ENCODE results near the gene CLCN5.
"Not testable (repeated sequence)": the region's sequence is repeated elsewhere in the genome, so short reads cannot be mapped to it uniquely, and the experiment has no call there.

CLCN5 gene

DNA sequence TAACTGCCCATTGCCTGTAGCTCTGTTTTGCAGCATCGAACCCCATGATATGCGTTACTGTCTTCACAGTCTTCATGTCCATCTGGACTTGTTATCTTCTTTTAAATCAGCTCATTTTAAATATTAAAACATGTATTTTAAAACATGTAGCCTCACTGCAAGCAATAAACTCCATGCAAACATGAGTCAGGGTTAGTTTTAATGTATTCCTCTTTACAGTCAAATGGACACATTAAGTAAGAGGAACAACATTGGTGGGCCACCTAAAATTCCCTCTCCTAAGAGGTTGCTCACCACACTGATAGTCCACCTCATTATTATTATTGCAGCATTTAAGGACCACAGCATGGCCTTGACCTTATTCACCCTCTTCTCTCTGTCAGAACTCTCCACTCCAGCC, 74.1 kb downstream of the CLCN5 start:
- in situ Hi-C loops (cut with MboI; ENCODE audit: low sequenced_read_pairs, unreplicated experiment) = no loop called here
- TF ChIP-seq, protein P1, sequence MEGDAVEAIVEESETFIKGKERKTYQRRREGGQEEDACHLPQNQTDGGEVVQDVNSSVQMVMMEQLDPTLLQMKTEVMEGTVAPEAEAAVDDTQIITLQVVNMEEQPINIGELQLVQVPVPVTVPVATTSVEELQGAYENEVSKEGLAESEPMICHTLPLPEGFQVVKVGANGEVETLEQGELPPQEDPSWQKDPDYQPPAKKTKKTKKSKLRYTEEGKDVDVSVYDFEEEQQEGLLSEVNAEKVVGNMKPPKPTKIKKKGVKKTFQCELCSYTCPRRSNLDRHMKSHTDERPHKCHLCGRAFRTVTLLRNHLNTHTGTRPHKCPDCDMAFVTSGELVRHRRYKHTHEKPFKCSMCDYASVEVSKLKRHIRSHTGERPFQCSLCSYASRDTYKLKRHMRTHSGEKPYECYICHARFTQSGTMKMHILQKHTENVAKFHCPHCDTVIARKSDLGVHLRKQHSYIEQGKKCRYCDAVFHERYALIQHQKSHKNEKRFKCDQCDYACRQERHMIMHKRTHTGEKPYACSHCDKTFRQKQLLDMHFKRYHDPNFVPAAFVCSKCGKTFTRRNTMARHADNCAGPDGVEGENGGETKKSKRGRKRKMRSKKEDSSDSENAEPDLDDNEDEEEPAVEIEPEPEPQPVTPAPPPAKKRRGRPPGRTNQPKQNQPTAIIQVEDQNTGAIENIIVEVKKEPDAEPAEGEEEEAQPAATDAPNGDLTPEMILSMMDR (IDR thresholded peaks at IDR 0.05; ENCODE audit: borderline replicate concordance, control extremely low read depth, extremely low read depth, insufficient read depth, missing control alignments) = no peak

DNA sequence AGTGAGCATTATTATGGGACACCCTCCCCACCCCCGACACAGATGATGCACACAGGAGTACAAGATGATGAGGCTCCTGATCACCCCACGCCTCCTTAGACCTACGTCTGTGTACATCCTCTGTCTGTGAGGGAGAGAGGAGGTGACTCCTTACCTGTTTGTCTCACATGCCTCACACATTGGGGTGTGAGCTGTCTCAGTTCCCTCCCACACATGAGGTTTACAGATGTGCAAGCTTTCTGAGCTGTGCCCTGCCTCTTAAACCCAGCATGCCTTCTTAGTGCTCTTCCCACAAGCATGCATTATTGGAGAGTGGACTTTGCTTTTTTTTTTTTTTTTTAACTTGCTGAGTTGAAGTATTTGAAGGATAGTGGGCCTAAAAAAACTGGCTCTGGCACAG, 76.7 kb downstream of the CLCN5 start:
- in situ Hi-C loops (cut with MboI; ENCODE audit: low sequenced_read_pairs, unreplicated experiment) = no loop called here
- no peak for DNase-seq (ENCODE audit: low spot score)
- TF ChIP-seq, protein P1 (IDR thresholded peaks at IDR 0.05; ENCODE audit: borderline replicate concordance, control extremely low read depth, extremely low read depth, insufficient read depth, missing control alignments) = no peak

More for the DNA sequence above, 74.1 kb downstream of the CLCN5 start:
- no peak for DNase-seq (ENCODE audit: low spot score)

DNA sequence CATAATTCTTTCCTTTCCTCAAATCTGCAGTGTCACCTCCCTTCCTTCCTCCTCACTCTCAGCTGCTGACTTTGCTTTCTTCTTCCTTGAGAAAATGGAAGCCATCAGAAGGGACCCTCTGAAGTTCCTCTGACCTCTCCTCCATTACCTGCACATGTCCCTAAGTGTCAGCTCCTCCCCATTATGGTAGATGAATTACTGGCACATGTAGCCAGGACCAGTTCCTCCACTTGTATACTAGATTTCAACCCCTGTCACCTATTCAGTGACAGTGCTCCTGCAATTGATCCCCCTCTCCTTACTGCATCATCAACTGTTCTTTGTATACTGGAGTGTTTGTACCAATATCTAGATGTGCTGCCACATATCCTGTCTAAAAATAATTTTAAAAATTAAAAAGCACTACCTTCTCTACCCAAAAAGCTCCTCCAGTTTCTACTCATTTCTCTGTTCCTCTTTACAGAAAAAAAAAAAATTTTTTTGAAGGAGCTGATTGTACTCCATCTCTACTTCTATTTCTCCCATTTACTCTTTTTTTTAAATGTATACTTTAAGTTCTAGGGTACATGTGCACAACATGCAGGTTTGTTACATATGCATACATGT, 78.6 kb downstream of the CLCN5 start:
- DNase-seq (ENCODE audit: low spot score) = no peak
- TF ChIP-seq, protein P1 (IDR thresholded peaks at IDR 0.05; ENCODE audit: borderline replicate concordance, control extremely low read depth, extremely low read depth, insufficient read depth, missing control alignments) = no peak
- in situ Hi-C loops (cut with MboI; ENCODE audit: low sequenced_read_pairs, unreplicated experiment) = no loop called here

DNA sequence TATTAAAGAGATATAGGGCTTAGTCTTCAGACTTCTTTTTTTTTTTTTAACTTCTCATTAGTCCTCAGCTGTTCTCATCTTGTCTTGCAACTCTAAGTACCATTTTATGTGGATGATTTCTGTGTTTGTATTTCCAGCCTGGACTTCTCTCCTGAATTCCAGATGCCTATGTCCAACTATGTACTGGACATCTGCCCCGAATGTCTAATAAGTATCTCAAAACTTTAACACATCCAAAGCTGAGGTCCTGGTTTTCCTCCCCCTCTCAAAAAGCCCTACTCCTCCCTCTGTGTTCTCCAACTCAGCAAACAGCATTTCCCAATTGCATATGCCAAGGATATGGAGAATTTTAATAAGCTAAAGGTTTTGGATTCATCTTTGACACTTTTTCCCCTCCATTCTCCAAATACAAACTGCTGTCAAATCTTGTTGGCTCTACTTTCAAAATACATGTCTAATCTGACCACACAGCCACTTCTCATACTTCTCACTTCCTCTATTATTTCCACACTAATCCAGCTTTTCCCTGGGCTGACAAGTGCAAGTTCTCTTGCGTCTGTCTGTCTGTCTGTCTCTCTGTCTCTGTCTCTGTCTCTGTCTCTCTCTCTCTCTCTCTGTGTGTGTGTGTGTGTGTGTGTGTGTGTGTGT, 79.8 kb downstream of the CLCN5 start:
- TF ChIP-seq, protein P1 (IDR thresholded peaks at IDR 0.05; ENCODE audit: borderline replicate concordance, control extremely low read depth, extremely low read depth, insufficient read depth, missing control alignments) = no peak
- in situ Hi-C loops (cut with MboI; ENCODE audit: low sequenced_read_pairs, unreplicated experiment) = no loop called here
- DNase-seq (ENCODE audit: low spot score) = no peak

DNA sequence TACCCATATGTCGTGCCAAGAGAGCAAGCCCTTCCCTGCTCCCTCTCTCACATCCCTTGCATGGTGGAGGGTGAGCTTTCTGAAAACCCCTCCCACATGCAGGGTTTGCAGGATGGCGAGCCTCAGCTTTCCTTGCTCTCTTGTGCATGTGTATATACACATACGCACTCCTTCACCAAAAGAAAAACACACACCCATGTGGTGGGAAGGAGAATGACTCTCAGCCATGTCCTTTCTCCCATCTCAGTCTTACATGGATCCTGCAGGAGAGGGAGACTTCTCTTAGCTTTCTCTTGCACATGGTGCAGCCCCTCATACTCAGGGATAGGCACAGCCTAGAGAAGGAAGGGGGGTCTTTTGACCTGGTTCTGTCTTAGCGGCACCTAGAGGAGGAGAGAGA, 81.1 kb downstream of the CLCN5 start:
- TF ChIP-seq, protein P1 (IDR thresholded peaks at IDR 0.05; ENCODE audit: borderline replicate concordance, control extremely low read depth, extremely low read depth, insufficient read depth, missing control alignments) = no peak
- in situ Hi-C loops (cut with MboI; ENCODE audit: low sequenced_read_pairs, unreplicated experiment) = no loop called here
- no peak for DNase-seq (ENCODE audit: low spot score)

DNA sequence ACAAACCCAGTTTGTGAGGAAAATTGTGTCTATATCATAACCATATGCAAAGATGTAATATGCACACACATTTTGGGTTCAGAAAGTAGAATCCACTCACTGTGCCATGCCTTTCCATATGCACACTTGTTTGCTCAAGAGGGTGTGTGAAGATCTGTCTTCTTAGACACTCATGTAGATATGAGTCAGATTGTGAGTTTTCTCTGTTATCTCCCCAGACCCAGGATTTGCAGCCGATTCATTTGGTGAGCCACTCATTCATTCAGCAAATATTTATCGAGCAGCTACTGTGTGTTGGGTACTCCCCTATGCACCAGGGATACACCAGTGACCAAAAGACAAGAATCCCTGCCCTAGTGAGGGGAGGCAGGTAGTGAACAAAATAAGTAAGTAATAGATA, 81.5 kb downstream of the CLCN5 start:
- TF ChIP-seq, protein P1 (IDR thresholded peaks at IDR 0.05; ENCODE audit: borderline replicate concordance, control extremely low read depth, extremely low read depth, insufficient read depth, missing control alignments) = no peak
- no peak for DNase-seq (ENCODE audit: low spot score)
- in situ Hi-C loops (cut with MboI; ENCODE audit: low sequenced_read_pairs, unreplicated experiment) = no loop called here

DNA sequence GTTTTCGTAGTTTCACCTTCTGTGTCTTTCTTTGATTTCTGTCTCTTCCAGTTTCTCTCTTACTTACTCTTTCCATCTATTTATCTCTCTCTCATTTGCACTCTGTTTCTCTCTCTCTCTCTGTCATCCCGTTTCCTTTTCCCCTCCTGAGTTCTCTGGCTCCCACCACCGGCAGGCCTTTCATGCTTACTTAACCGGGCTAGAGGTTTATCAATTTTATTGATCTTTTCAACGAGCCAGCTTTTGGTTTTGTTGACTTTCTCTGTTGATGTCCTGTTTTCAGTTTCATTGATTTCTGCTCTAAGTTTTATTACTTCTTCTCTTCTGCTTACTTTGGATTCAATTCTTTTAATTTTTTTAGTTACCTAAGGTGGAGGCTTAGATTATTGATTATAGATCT, 103.2 kb downstream of the CLCN5 start:
- DNase-seq (ENCODE audit: low spot score); in situ Hi-C loops (cut with MboI; ENCODE audit: low sequenced_read_pairs, unreplicated experiment): not testable (repeated sequence)

Data from GM13976 (cell line).